ENCODE data around the gene EEF1A2.

- TF ChIP-seq CTCF (conservative IDR thresholded peaks at IDR 0.05) (no peak), EZH2 (IDR thresholded peaks at IDR 0.05; ENCODE audit: low read depth) (no peak)
Observed at GRCh38 chr20:63534427-63534830, 35.5 kb upstream of the EEF1A2 start.

All from PC-9 (cell line).